NCI-H1048 (cell line): ENCODE data around the gene ST3GAL6.

Source experiments
- DNase-seq: peaks from one replicate; lab custom pipeline; 2025; lab: John Stamatoyannopoulos, UW

The ST3GAL6 gene

DNA sequence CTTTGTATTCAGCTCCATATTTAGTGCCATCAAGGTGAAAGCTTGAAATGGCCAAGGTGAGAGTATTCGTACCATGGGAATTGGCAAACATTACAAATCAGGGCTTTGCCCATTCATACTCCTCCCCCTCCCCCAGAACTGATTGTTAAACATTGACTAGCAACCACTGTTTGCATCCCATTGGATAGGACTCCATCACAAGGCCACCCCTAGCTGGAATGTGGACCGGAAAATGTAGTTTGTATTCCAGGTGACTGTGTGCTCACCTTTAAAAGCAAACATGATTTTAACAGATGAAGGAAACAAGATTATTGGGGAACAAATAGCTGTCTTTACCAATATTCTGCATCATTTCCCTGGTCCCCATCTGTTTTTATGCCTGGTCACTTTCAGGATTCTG, 14.1 kb downstream of the ST3GAL6 start:
- DNase-seq, result no peak

DNA sequence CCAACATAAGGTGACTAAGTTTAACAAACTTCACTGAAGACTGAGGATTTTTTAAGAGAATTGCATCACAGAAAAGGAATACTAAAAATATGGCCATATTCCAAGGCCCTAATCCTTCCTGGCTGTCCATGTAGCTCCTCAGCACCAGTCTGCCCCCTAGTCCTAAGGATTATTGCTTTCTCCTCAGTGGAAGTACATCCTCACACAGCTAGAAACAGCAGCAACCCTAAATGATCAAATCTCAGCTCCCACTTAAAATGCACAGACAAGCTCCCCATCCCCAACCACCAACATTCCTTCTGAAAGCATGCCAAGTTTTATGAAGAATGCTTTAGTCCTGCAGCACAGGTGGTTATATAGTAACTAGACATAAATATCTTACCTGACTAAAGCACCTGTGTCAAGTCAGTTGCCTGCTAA, 14.7 kb downstream of the ST3GAL6 start:
- no peak for DNase-seq

DNA sequence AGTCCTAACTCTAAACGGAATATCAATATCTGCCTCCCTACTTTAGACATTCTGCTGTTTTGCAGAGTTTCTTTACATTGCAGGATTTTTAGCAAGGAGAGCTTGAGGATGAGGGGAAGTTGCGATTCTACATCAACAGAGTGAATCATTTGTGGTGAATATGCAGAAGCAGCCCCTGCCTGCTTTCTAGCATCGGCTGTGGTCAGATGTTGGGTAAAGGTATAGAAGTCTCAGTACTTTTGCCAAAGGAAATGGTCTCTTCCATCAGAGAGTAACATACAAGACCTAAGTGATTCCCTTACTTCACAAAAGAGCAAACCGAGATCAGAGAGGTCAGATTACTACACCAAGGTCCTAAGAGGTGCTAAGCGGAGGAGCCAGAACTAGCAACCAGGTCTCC, 15.2 kb downstream of the ST3GAL6 start:
- no peak for DNase-seq

DNA sequence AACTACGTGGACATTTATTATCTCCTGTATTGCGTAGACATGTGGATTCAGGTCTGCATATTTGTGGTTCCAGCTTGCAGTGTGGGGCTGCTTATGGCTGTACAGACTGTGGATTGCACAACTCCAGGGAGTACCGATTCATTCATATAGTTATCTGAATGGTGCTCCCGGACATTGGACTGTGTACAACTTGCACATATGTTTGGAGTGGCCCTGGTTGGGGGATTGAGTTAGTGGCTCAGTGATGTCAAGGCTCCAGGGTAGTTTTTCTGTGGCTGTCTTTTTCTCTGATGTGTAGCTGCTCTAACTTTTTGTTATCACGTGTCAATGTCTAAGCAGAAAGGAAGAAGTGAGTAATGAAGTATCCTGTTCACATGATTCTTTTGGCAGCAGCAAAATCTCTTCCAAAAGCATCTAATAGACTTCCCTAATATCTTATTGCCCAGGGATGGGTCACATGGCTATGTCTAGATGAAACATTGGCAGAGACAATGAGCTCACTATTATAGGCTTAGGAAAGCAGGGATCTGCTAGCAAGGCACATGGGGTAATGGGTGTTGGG, 15.8 kb downstream of the ST3GAL6 start:
- DNase-seq, result no peak

DNA sequence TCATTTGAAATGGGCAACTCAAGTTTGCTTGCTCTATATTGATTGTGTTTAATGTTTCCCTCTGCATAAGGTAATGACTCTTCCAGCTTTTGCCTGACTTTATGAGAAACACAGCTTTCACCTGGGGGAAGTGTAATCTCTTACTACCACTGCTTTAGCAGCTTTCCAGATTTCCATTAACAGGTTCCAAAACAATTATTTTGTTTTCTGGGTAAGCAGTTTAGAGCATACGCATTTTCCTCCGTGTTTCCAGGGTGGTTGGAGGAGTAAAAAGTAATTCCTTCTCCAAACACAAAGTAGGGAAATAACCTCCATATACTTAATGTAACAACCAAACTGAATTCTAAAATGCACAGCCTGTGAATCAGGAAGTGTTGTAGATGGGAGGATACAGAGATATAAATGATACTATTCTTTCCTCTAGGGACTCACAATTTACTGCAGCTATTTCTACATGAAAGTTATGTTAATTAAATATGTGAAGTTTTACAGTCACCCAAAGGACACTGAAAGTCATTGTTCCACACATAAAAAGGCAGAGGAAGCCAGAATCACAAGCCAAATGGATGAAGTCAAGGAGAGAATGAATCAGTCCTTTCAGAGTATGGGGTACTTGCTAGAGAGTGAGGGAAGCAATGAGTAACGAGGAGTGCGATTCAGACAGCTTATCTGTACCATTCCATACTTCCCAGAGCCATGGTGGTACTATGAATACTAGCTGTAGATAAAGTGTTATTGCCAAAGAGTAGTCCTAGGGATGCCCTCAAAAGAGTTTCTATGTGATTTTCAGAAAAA, 16.6 kb downstream of the ST3GAL6 start:
- no peak for DNase-seq

DNA sequence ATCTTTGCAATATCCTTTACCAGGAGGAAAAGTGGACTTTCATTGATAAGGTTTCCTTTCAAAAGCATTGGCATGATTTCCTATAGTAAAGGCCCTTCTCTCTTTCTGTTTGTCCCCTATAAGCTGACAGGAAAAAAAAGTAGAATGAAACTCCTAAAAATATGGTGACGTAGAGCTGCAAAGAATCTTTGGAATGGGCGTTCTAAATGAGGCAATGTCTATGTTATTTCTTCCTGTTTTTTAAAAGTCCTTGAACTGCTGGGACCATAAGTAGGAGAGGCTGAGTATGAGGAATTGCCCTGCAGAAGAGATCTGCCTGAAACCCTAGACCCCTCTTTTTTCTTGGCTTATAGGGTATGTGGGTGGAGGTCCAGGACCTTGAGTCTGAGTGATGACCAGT, 17.2 kb downstream of the ST3GAL6 start:
- DNase-seq, result no peak

DNA sequence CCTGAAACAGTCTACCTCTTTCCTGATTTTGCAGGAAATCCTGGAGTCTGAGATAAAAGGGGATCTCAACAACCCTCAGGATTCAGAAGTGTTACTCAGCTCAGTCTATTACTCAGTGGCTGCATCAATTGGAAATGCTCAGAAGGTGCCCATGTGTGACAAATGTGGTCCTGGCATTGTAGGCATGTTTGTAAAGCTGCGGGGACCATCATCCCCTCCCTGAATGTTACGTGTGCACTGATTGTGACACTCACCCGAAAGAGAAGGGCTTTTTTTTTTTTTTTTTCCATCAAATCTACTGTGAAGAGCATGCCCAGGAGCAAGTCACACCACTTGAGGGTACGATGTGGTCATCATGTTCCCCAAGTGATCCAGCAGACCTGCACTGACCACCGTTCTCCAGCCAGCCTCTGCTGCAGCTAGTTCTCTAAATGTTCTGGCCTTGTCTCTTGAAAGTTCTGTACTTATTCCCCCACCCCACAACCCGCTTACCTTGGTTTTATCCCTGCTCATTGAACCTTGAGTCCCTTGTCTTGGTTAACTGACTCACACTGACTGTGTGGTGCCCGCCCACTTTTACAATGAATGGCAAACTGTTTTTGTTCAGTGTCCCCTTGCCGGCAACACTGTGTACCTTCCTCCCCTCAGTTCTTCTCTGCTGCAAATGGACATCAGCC, 19.8 kb downstream of the ST3GAL6 start:
- DNase-seq, result no peak

DNA sequence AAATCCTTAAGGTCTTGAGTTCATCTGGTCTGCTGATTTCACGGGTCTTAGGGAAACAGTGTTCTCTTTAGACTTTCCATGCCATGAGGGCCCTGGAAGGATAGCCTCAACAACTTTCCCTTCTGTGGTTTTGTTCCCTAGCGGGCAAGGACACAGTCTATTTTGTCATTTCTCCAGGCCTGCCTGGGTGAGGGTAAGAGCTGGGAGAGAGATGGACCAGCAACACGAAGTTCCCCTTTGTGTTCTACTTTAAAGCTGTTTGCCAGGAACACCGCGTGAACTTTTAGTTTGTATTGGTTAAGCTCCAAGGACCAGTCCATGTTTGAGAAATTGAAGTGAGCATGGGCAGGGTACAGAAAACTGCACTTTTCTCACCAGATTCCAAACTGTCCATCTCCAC, 20.9 kb downstream of the ST3GAL6 start:
- no peak for DNase-seq

DNA sequence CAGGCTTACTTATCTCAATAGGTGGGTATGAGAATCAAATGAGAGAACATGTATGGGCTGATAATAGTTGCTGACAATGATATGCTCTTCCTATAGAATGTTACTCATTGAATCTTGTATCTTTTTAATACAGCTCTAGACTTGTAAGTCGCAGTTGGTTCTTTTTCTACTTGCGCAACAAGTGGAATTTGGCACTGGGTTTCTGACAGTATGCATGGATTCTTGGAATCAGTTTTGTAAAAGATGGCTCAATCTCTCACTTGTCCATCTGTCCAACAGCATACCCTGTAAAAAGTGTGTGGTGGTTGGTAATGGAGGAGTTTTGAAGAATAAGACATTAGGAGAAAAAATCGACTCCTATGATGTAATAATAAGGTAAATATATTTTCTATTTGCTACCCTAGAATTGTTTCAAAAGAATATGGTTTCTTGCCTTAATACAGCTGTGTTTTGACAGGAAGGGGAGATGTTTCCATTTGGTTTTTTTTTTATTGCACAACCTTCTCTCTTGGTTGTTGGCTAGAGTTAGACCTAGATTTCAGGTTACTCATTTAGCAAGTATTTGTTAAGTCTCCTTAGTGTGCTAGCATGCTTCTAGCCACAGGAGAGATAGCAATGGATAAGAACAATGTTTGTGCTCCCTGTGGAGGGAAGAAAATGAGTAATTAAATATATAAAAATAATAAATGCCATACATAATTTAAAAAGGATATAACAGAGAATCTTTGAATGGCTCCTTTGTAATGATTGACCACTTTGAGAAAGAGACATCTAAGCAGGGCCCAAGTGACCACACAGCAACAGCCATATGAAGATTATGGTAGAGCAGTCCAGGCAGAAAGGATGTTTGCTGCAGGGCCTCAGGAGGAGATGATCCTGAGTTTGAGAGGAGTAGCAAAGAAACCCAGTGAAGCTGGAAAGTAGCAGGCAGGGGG, 21.8 kb downstream of the ST3GAL6 start:
- no peak for DNase-seq

DNA sequence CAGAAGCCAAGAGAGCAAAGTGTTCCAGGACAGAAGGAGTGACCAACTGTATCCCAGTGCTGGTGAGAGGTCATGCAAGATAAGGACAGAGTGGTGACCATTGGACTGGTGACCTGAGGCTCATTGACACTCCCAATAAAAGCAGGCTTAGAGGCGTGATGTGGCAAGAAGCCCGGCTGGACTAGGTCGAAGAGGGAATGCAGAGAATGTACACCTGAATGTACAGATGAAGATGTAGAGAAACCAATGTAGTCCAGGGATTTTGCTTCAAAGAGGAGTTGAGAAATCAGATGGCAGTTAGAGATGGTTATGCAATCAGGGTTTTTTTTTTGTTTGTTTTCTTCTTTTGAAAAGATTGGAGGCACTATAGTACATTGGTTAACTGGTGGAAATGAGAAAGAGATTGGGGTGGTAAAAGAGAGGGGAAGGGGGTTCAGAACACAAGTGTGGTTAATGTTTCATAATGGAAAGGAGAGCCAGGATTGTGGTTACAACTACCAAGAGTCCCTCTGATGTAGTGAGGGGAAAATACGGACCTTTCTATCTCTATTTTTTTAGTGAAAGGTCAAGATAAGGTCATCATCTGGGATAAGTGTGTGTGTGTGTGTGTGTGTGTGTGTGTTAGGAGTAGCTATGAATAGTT, 23.3 kb downstream of the ST3GAL6 start:
- no peak for DNase-seq

DNA sequence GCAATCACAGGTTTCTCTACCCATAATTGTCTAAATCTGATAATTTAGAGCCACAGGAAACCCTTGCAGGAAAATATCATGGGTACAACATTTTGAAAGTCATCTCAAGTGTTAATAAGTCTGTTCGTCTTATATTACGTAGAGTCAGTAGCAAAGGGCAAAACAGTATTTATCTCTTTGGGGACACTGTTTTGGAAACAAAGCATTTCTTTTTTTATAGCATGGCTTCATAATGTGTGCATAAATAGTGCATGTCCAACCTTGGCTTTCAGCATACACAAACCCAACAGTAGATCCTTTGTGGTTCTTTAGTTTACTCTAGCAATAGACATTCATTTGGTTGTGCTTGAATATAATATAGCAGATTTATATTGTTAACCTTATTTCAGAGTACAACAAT, 24.0 kb downstream of the ST3GAL6 start:
- DNase-seq, result no peak

DNA sequence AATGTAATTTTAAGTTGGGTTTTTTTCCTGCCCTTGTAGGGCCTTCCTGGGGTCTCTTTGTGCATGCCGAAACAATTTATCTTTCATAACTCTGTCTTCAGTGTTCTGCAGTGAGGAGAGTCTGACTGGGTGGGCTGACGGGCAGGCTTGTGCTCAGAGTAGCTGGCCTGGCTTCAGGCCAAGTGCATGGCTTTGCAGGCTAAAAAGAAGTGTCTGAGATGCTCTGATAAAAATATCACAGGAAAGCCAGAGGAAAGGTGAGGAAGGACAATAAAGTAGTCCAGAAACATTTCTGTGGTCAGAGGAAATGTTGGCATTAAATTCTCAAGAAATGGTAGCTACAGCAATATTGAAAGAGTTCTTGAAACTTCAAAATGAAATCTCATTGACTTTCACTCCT, 25.5 kb downstream of the ST3GAL6 start:
- DNase-seq, result no peak

DNA sequence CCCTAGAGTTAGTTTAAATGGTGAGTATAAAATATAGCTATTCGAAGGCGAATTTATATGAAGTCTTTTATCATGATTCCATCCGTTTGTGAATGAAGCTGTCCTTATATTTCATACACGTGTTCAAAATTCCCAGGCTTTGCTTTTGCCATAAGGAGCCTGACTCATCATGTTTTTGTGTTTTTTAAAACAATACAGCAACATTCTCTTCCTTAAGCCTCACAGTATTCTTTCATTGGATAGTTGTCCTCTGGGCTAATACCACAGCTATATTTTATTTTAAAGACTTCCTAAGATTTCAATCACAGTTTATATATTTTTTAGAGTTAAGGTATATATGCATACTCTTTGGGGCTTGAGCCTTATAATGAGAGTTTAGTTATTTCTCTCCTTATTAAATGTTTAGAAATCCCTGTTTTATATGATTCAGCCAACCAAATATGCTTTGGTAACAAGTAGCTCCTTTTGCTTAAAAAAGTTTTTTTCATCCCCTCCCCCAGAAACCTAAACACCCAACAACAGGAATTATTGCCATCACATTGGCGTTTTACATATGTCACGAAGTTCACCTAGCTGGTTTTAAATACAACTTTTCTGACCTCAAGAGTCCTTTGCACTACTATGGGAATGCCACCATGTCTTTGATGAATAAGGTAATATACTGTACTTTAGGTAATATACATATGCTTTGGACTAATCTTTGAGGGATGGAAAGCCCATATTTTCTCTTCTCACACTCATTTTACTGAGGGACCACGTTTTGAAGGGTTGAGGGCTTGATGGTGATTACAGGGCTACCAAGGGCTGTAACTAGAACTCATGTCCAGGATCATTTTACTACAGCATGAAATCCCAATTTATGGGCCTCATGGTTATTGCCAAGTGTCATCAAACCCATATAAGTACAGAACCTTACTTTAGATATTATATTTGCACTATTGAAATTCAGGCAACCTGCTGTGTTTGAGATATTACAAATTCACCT, 28.5 kb downstream of the ST3GAL6 start:
- no peak for DNase-seq

DNA sequence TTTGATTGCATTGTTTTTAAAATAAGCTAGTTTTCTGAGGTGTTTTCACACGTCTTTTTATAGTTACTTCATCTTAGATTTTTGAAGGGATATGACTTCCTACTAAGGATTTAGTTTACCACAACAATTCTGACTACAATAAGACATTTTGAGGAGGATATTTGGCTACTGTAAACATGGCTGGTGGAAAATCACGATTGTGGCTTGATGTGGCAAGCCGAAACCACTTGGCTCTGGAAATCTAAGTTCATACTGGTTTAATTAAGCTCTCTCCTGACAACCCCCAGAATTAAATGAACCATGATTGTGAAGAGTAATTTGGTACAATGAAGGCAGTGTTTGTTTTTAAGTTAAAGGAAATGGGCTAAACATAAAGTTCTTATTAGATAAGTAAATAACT, 30.8 kb downstream of the ST3GAL6 start:
- no peak for DNase-seq

DNA sequence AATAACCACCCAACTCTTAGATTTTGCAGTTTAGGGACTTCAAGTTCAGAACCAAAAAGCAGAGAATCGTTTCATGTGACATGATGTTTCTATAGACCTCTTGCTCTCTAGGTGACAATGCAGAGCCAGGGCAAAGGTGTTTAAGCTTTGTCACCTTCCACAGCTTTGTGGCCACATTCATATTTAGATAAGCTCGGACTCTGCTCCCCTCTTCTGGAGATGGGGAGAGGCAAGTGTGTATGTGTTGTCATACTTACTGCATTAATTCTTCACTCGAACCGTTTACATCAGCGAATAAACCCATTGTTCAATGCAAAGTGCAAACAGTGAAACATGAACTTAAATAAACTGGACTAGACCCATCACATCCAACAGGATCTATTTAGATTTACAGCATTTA, 33.2 kb downstream of the ST3GAL6 start:
- DNase-seq, result no peak

DNA sequence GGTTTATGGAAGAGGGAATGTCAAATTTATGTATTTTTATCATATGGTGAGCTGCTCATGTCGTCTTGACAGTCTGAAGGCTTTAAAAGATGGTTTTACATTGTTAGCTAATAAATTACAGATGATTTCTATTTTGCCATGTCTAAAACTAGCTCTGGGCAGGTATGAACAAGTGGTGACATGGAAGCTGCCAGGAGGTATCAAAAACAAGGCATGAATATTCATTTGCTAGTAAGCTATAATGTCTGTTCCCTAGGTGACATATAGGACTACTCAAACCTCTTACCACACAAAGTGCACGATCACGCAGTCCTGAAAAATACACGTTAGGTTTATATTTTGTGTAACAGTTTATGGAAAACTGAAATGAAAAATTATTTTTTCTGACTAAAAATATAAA, 34.8 kb downstream of the ST3GAL6 start:
- DNase-seq, result no peak

DNA sequence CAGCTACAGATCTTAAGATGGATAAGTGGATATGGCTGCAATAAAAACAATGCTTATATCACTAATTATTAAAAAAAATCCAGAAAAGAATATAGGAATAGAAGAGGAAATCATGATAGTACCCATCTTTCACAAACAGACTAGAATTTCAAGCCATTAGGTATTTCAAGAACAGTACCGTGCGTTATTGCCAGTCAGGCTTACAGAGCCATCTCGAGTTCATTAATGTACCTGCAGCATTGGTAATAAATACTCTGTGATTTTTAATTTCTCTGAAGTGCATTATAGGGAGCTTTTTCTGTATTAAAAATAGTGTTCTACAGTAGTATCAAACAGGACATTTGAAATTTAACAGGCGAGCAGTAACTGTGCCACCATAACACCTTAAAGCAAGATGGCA, 35.7 kb downstream of the ST3GAL6 start:
- DNase-seq, result no peak

DNA sequence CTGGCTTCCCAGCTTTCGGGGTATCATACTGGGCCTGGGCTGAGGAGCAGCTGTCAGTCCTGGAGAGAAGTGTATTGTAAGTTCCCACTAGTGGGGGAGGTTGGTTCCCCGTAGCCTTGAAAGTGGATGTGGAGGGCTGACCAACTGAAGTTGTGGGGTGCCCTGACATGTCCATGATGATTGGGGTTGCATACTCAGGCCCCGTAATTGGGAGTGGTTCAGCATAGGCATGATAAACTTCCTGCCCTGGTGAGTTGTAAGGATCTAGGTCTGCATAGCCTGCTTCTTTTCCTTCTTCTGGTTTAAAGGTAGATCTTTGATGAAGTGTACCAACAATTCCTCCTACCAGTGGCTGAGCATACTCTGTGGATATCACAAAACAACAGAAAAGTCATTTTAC, 36.3 kb downstream of the ST3GAL6 start:
- DNase-seq, result no peak

DNA sequence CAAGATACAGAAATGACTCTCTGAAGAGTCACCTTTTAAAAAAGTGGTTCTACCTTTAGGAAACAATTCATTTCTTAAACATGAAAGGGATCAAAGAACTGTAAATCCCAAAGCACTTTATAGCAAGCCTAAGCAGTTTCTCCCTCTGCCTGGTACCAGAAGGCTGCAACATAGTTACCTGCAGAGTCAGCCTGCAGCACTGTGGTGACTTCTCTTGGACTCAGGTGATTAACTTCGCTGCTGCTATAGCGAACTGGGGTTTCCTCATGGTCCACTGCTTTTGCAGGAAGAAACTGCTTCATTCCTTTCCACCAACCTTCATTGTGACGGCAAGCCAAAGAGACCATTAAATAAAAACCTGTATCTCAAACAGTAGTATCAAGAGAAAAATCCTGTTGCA, 37.3 kb downstream of the ST3GAL6 start:
- DNase-seq, result no peak

DNA sequence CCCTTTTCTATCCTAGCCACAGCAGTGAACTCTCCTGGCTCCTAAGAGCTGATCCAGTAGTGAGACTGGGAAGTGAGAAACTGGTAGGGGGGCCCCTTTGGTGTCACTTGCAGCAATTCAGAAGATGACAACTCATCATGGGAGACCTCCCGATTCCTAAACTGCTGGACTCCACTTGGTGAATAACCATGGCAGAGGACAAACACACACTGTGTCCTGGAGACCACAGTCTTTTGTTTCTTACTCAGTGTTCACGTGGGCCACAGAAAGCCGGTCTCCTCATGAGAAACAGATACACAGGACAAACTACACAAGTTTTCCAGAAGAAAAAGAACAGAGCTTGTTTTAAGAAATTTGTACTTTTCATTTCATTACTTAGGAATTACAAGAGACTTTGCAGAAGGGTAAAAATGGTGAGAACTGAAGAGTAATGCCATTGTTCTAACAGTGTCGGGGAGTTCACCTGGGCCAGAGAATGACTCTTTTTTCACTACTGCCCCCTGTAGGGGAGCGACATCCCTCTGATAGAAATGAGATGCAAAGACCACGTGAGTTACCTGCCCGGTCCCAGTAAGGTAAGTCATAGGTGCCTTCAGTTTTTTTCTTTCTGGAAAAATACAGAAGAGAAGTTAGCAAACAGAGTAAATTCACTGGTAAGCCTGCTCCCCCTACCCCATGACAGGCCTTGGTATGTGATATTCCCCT, 38.1 kb downstream of the ST3GAL6 start:
- no peak for DNase-seq
